ENCODE data around the gene ABHD16A. TPM values are rescaled to one million over a fixed set of nuclear protein-coding genes. Genes with fewer than 3 reads are reported as not detected.

The ABHD16A gene
- total RNA-seq, 1 donor, result 43.4 TPM

DNA sequence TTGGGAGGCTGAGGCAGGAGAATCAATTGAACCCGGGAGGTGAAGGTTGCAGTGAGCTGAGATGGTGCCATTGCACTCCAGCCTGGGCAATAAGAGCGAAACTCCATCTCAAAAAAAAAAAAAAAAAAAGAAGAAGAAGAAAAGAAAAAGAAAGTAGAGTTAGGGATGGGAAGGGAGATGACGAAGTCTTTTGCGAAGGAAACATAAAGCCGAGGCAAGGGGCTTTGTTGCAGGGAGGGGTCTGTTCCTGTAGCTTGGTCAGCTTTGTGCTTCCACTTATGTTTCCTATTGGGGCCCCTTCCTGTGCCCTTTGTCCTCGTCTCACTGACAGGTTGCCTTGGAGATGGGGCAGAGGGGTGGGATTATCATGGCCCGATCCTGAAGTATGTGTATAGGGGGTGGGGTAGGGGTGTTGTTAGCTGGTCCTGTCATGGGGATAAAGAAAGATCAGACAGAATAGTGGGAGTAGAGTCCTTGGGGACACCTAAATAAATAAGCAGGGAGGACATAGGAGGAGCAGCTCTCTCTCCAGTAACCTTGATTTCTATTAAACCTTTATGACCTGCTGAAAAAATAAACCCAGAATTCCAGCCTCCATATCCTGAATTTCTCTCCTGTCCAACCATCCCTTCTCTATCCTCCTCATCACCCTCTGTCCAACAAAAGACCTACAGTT, 34.3 kb upstream of the ABHD16A start:
- H4K20me1 ChIP-seq (ENCODE audit: insufficient read depth, low read length), result peaks cover 14% of the 10 kb centered on the region
- H3K27ac ChIP-seq (ENCODE audit: low read depth, low read length), result peak overlapping the region; percentile 79
- H3K9me3 ChIP-seq (ENCODE audit: low read depth, low read length), result no peaks in the 10 kb centered on the region
- TF ChIP-seq, protein P1, sequence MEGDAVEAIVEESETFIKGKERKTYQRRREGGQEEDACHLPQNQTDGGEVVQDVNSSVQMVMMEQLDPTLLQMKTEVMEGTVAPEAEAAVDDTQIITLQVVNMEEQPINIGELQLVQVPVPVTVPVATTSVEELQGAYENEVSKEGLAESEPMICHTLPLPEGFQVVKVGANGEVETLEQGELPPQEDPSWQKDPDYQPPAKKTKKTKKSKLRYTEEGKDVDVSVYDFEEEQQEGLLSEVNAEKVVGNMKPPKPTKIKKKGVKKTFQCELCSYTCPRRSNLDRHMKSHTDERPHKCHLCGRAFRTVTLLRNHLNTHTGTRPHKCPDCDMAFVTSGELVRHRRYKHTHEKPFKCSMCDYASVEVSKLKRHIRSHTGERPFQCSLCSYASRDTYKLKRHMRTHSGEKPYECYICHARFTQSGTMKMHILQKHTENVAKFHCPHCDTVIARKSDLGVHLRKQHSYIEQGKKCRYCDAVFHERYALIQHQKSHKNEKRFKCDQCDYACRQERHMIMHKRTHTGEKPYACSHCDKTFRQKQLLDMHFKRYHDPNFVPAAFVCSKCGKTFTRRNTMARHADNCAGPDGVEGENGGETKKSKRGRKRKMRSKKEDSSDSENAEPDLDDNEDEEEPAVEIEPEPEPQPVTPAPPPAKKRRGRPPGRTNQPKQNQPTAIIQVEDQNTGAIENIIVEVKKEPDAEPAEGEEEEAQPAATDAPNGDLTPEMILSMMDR (IDR thresholded peaks at IDR 0.05; ENCODE audit: extremely low read depth, low read depth, low read length), result no peak
- peak overlapping the region; percentile 66 for H3K4me2 ChIP-seq (ENCODE audit: insufficient read depth, low read length)
- peaks cover 47% of the 10 kb centered on the region for H3K4me1 ChIP-seq (ENCODE audit: insufficient read depth, low read length)
- peak overlapping the region; percentile 39 for H3K4me3 ChIP-seq (ENCODE audit: insufficient read depth, low read length)
- peaks cover 50% of the 10 kb centered on the region for H3K79me2 ChIP-seq (ENCODE audit: insufficient read depth, low read length)
- peak overlapping the region; percentile 55 for H2AFZ ChIP-seq (ENCODE audit: low read length)
- DNase-seq (ENCODE audit: insufficient read length, low spot score, missing footprints), result no peak
- no peaks in the 10 kb centered on the region for H3K27me3 ChIP-seq (ENCODE audit: insufficient read depth, low read length)
- H3K36me3 ChIP-seq (ENCODE audit: insufficient read depth, low read length), result peaks cover 31% of the 10 kb centered on the region

DNA sequence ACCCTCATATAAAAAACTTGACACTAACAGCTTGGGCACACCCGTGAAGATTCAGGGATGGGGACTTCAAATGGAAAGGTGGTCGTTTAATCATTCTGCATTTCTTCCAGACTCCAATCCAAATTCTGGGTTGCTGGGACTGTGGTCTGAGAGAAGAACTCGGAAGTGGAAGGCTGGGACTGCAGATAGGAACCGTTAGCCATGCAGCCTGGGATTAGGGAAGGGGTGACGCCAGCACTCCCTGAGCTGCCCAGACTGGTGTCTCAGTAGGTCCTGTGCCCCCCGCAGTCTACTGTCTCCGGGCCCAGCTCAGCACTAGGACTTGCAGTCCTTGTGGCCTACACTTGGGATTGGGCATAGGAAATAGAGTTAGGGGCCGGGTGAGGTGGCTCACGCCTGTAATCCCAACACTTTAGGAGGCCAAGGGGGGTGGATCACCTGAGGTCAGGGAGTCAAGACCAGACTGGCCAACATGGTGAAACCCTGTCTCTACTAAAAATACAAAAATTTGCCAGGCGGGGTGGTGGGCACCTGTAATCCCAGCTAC, 33.7 kb upstream of the ABHD16A start:
- Histone ChIP-seq H3K79me2 (ENCODE audit: insufficient read depth, low read length) (peaks cover 56% of the 10 kb centered on the region), H3K4me2 (ENCODE audit: insufficient read depth, low read length) (peak overlapping the region; percentile 99), H3K4me3 (ENCODE audit: insufficient read depth, low read length) (peak overlapping the region; percentile 89), H4K20me1 (ENCODE audit: insufficient read depth, low read length) (peaks cover 18% of the 10 kb centered on the region), H3K27me3 (ENCODE audit: insufficient read depth, low read length) (no peaks in the 10 kb centered on the region), H3K9me3 (ENCODE audit: low read depth, low read length) (no peaks in the 10 kb centered on the region), H2AFZ (ENCODE audit: low read length) (peak overlapping the region; percentile 82), H3K4me1 (ENCODE audit: insufficient read depth, low read length) (peaks cover 47% of the 10 kb centered on the region), H3K36me3 (ENCODE audit: insufficient read depth, low read length) (peaks cover 31% of the 10 kb centered on the region), H3K27ac (ENCODE audit: low read depth, low read length) (peak overlapping the region; percentile 82)
- TF ChIP-seq, protein P1 (IDR thresholded peaks at IDR 0.05; ENCODE audit: extremely low read depth, low read depth, low read length), result no peak
- DNase-seq (ENCODE audit: insufficient read length, low spot score, missing footprints), result peak; percentile 64

DNA sequence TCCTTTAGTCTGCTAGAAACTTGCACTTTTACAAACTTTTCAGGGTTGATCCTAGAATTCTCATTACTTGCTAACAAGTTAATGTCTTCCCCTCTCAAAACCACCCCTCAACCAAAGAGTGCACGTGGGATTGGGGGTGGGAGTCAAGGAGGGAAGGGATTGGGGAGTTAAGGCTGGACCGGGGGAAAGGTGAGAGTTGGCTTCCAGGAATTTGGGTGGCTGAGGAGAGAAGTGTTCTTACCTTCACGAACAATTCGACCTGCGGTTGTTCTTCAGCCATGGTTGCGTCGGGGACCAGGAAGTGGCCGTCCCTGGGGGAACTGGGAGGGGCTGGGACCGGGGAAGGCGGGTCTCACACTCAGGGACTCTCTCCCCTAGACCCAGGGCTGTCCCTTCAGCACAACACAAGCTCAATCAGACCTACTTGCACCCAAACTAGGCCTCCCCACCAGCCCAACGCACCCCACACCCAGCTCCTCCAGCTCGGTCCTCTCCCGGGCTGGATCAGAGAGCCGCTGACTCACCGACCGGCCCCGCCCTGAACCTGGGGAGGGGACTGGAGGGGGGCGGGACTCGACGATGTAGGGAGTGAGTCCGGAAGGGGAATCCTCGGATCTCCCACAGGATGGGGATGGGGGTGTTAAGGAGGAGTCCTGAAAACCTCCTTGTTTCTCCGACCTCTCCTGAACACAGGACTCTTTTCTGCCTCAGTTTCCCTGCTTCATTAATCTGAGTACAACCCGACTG, 33.1 kb upstream of the ABHD16A start, which contains the start of gene CLIC1:
Gene CLIC1 (minus strand): TSS at position 510 of the 747 bp plus-strand sequence. CDS start 230 bp downstream, at position 280.
- H3K4me3 ChIP-seq (ENCODE audit: insufficient read depth, low read length), result peak within 1 kb of the TSS; percentile 89
- H4K20me1 ChIP-seq (ENCODE audit: insufficient read depth, low read length), result peaks cover 21% of the 10 kb centered on the region
- TF ChIP-seq, protein P1 (IDR thresholded peaks at IDR 0.05; ENCODE audit: extremely low read depth, low read depth, low read length), result no peak
- peaks cover 56% of the 10 kb centered on the region for H3K79me2 ChIP-seq (ENCODE audit: insufficient read depth, low read length)
- H3K9me3 ChIP-seq (ENCODE audit: low read depth, low read length), result no peaks in the 10 kb centered on the region
- peaks cover 34% of the 10 kb centered on the region for H3K36me3 ChIP-seq (ENCODE audit: insufficient read depth, low read length)
- peak within 1 kb of the TSS; percentile 82 for H3K27ac ChIP-seq (ENCODE audit: low read depth, low read length)
- peaks cover 47% of the 10 kb centered on the region for H3K4me1 ChIP-seq (ENCODE audit: insufficient read depth, low read length)
- H2AFZ ChIP-seq (ENCODE audit: low read length), result peak within 1 kb of the TSS; percentile 82
- peak; percentile 98 for DNase-seq (ENCODE audit: insufficient read length, low spot score, missing footprints)
- H3K4me2 ChIP-seq (ENCODE audit: insufficient read depth, low read length), result peak within 1 kb of the TSS; percentile 99
- H3K27me3 ChIP-seq (ENCODE audit: insufficient read depth, low read length), result no peaks in the 10 kb centered on the region

Measured in osteoblast (primary cell).